Keratinocyte (primary cell): ENCODE data around the gene ITPR2.

Experiments used
- CTCF ChIP-seq, 3 experiments: IDR thresholded peaks in 1 of 3; conservative IDR thresholded peaks in 1 of 3; optimal IDR thresholded peaks in 1 of 3; 2 replicates in 2 of 3; 3 replicates in 1 of 3; pipeline versions ENCODE3 to v1.5.1; 2011; ENCODE audit warnings: low read length in 3 of 3, mild to moderate bottlenecking in 3 of 3, moderate library complexity in 2 of 3, control low read depth in 1 of 3, inconsistent platforms in 1 of 3; ENCODE audit not compliant: insufficient read depth in 2 of 3; ENCODE audit errors: extremely low read depth in 1 of 3
- EZH2 ChIP-seq: IDR thresholded peaks from one replicate; pipeline ENCODE4 v1.6.1; 2012; ENCODE audit warnings: inconsistent platforms, mild to moderate bottlenecking, low read length, moderate library complexity

GRCh38 chr12:26406391-26406790 lies 426.6 kb downstream of the ITPR2 start:
- TF ChIP-seq CTCF (optimal IDR thresholded peaks at IDR 0.05 in 1 of 3, IDR thresholded peaks at IDR 0.05 in 1 of 3, conservative IDR thresholded peaks at IDR 0.05 in 1 of 3; ENCODE audit: extremely low read depth in 1 of 3, insufficient read depth in 2 of 3, low read length in 3 of 3), result no peak
- TF ChIP-seq EZH2, result no peak
